ENCODE results near the gene POMC. TPM values are rescaled to one million over a fixed set of nuclear protein-coding genes. Genes with fewer than 3 reads are reported as not detected.
"Not testable (repeated sequence)": the region's sequence is repeated elsewhere in the genome, so short reads cannot be mapped to it uniquely, and the experiment has no call there.

Gene POMC
- total and polyA plus RNA-seq, 2 donors (not counting 1 experiment from before 2014, with no cell fraction given), result 3.4 to 16.7 TPM

DNA sequence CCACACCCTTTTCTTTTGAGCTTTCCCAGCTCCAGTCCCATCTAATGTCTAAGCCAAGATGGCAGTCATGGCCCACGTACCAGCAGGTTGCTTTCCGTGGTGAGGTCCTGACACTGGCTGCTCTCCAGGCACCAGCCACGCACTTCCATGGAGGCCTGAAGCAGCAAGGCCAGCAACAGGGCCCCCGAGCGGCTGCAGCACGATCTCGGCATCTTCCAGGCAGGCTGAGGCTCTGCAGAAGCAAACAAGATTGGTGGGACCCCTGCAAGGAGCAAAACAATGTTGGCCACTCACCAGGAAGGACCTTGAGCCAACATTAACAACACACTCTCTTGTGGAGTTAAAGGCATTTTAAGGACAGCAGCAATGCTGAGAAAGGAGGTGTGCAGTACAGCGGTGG, 3.8 kb downstream of the POMC start:
- peaks cover 24% of the 10 kb centered on the region for H3K27me3 Mint-ChIP-seq
- ChIA-PET CTCF (interaction anchor here (0.7 to 8.2 kb wide), 8 partner anchors 10 to 535 kb away, joined by 3 to 109 read pairs (median 8); no protein-coding TSS in a partner anchor), POLR2A (interaction anchor here (0.7 to 1.6 kb wide), 2 partner anchors 198 to 339 kb away, joined by 3 to 4 read pairs; no protein-coding TSS in a partner anchor)
- H3K4me1 Mint-ChIP-seq, result peaks cover 52% of the 10 kb centered on the region
- intact Hi-C loops (cut with micrococcal nuclease), result loop anchor here (10.0 kb wide), 2 partner anchors 120 to 200 kb away; partner anchors contain the start of gene EFR3B
- DNase-seq (no peak), ATAC-seq (ENCODE audit: low read depth) (no peak)
- H4K20me1 ChIP-seq (ENCODE audit: control insufficient read depth, insufficient read depth, low read length, poor library complexity, severe bottlenecking), result no peaks in the 10 kb centered on the region
- H3K27me3 ChIP-seq (replicated peaks in 1 of 4; ENCODE audit: control extremely low read depth in 1 of 4, control insufficient read depth in 3 of 4, insufficient read depth in 4 of 4, low read length in 3 of 4), result peaks cover 0 to 26% (median 14%) of the 10 kb centered on the region in 4 experiments
- H3K9ac ChIP-seq (ENCODE audit: low read length), result no peak overlapping the region
- H3K4me3 ChIP-seq (ENCODE audit: control extremely low read depth in 1 of 5, extremely low read depth in 1 of 5, insufficient read depth in 1 of 5, low read depth in 2 of 5, low read length in 4 of 5), result no peak overlapping the region
- H3K79me2 ChIP-seq (ENCODE audit: control insufficient read depth, insufficient read depth, low read length), result peaks cover 9% of the 10 kb centered on the region
- peaks cover 0 to 17% (median 0%) of the 10 kb centered on the region in 3 donors for H3K9me3 ChIP-seq (ENCODE audit: control extremely low read depth in 1 of 3, control insufficient read depth in 2 of 3, insufficient read depth in 1 of 3, low read length in 2 of 3)
- no peak overlapping the region for H3K4me3 Mint-ChIP-seq
- no peaks in the 10 kb centered on the region for H3K36me3 ChIP-seq (replicated peaks in 1 of 2; ENCODE audit: control extremely low read depth in 1 of 2, control insufficient read depth in 1 of 2, extremely low read depth in 1 of 2, insufficient read depth in 2 of 2, low read length in 1 of 2)
- no peak overlapping the region for H3K27ac ChIP-seq (ENCODE audit: low read length in 2 of 2)
- no peak overlapping the region for H2AFZ ChIP-seq (ENCODE audit: insufficient read depth, low read depth, low read length, poor library complexity, severe bottlenecking)
- H3K27ac Mint-ChIP-seq, result no peak overlapping the region
- no peaks in the 10 kb centered on the region for H3K9me3 Mint-ChIP-seq (ENCODE audit: insufficient read depth)
- WGBS (ENCODE audit: insufficient coverage), result 94% methylated on average over 8 of the region's 8 CpGs
- TF ChIP-seq, protein P1, sequence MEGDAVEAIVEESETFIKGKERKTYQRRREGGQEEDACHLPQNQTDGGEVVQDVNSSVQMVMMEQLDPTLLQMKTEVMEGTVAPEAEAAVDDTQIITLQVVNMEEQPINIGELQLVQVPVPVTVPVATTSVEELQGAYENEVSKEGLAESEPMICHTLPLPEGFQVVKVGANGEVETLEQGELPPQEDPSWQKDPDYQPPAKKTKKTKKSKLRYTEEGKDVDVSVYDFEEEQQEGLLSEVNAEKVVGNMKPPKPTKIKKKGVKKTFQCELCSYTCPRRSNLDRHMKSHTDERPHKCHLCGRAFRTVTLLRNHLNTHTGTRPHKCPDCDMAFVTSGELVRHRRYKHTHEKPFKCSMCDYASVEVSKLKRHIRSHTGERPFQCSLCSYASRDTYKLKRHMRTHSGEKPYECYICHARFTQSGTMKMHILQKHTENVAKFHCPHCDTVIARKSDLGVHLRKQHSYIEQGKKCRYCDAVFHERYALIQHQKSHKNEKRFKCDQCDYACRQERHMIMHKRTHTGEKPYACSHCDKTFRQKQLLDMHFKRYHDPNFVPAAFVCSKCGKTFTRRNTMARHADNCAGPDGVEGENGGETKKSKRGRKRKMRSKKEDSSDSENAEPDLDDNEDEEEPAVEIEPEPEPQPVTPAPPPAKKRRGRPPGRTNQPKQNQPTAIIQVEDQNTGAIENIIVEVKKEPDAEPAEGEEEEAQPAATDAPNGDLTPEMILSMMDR (IDR thresholded peaks at IDR 0.05), result no peak
- TF ChIP-seq EZH2 (IDR thresholded peaks at IDR 0.05; ENCODE audit: borderline replicate concordance, insufficient read depth, low read depth, low read length, poor library complexity, severe bottlenecking), result no peak
- peaks cover 48 to 49% of the 10 kb centered on the region in 2 donors for H3K4me1 ChIP-seq (ENCODE audit: control insufficient read depth in 2 of 2, insufficient read depth in 2 of 2, low read length in 2 of 2)
- no peak overlapping the region for H3K4me2 ChIP-seq (replicated peaks; ENCODE audit: low read depth, low read length, poor library complexity, severe bottlenecking)

GRCh38 chr2:25162061-25162460, 6.3 kb downstream of the POMC start:
- intact Hi-C loops (cut with micrococcal nuclease), result loop anchor here (10.0 kb wide), 2 partner anchors 117 to 203 kb away; partner anchors contain the start of gene EFR3B
- H3K9me3 Mint-ChIP-seq (ENCODE audit: insufficient read depth); H4K20me1 ChIP-seq (ENCODE audit: control insufficient read depth, insufficient read depth, low read length, poor library complexity, severe bottlenecking); H3K27ac Mint-ChIP-seq; POLR2A ChIA-PET; H3K27me3 Mint-ChIP-seq; H3K36me3 ChIP-seq (replicated peaks in 1 of 2; ENCODE audit: control extremely low read depth in 1 of 2, control insufficient read depth in 1 of 2, extremely low read depth in 1 of 2, insufficient read depth in 2 of 2, low read length in 1 of 2); H3K9ac ChIP-seq (ENCODE audit: low read length); H3K79me2 ChIP-seq (ENCODE audit: control insufficient read depth, insufficient read depth, low read length); DNase-seq; ATAC-seq (ENCODE audit: low read depth); H3K27me3 ChIP-seq (replicated peaks in 1 of 4; ENCODE audit: control extremely low read depth in 1 of 4, control insufficient read depth in 3 of 4, insufficient read depth in 4 of 4, low read length in 3 of 4): not testable (repeated sequence)
- peak overlapping the region; percentile 61 for H3K4me3 Mint-ChIP-seq
- CTCF ChIA-PET, result interaction anchor here (8.2 kb wide), 1 partner anchor 34 kb away, joined by 109 read pairs; no protein-coding TSS in a partner anchor
- H3K4me1 ChIP-seq (ENCODE audit: control insufficient read depth in 2 of 2, insufficient read depth in 2 of 2, low read length in 2 of 2), result peaks cover 30 to 35% of the 10 kb centered on the region in 2 donors
- peak overlapping the region; percentile 74 for H2AFZ ChIP-seq (ENCODE audit: insufficient read depth, low read depth, low read length, poor library complexity, severe bottlenecking)
- peak overlapping the region in 1 of 5 experiments; percentile 54 for H3K4me3 ChIP-seq (ENCODE audit: control extremely low read depth in 1 of 5, extremely low read depth in 1 of 5, insufficient read depth in 1 of 5, low read depth in 2 of 5, low read length in 4 of 5)
- peaks cover 40% of the 10 kb centered on the region for H3K4me1 Mint-ChIP-seq
- H3K9me3 ChIP-seq (ENCODE audit: control extremely low read depth in 1 of 3, control insufficient read depth in 2 of 3, insufficient read depth in 1 of 3, low read length in 2 of 3), result peaks cover 0 to 11% (median 0%) of the 10 kb centered on the region in 3 donors
- H3K4me2 ChIP-seq (replicated peaks; ENCODE audit: low read depth, low read length, poor library complexity, severe bottlenecking), result peak overlapping the region; percentile 76
- peak overlapping the region; percentile 34 to 83 for H3K27ac ChIP-seq (ENCODE audit: low read length in 2 of 2)
- WGBS (ENCODE audit: insufficient coverage), result 100% methylated on average over 1 of the region's 7 CpGs
